ENCODE data around the gene BRD2.

The BRD2 gene

DNA sequence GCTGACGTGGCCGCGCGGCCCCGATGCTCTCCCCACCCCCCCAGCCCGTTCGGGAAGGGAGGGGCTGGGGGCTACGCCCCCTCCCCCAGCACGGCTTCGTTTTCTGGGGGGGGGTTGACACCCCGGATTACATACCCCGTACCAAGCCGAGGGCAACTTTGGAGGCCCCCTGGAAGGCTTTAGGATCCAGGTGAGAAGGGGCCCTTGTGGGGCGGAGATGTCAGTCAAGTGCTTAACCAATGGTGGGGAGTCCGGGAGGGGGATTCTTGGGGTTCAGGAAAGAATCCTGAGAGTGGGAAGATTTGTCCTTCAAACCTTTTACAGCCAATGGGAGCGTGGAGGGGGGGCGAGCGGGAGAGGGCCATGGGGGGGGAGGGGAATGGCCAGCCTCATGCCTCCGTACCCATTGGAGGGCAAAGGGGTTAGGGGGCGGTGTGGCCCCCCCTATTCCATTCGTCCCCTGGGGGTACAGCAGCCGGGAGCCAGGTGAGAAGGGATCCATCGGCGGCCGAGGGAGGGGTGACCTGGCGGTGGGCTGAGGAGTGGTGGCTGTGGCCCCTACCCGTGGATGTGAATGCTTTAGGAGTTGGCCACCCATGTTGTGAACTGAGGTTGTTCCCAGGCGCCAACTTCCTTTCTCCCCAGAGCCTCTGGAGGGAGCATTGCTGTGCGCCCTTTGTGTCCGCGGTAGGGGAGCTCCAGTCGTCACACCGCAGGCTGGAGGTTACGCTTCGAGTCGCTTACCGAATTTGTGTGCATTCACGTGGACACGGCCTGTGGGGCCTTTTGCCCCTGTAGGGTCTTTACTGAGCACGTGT, 682 bp downstream of the BRD2 start:
- Histone ChIP-seq H3K4me1 (ENCODE audit: insufficient read depth, low read length) (peaks cover 8% of the 10 kb centered on the region), H3K27ac (ENCODE audit: low read length) (peak overlapping the region; percentile 100), H3K36me3 (ENCODE audit: insufficient read depth, low read depth, low read length) (peaks cover 28% of the 10 kb centered on the region), H3K27me3 (ENCODE audit: insufficient read depth, low read length) (no peaks in the 10 kb centered on the region), H3K9me3 (ENCODE audit: insufficient read depth, low read depth, low read length) (no peaks in the 10 kb centered on the region), H3K4me3 (ENCODE audit: low read length) (peak overlapping the region; percentile 85), H3K9ac (ENCODE audit: low read depth, low read length) (peak overlapping the region; percentile 99)

GRCh38 chr6:32969685-32970412, 1.5 kb downstream of the BRD2 start:
- Histone ChIP-seq H3K4me3 (ENCODE audit: low read length) (peak overlapping the region; percentile 85), H3K9ac (ENCODE audit: low read depth, low read length) (peak overlapping the region; percentile 99), H3K27me3 (ENCODE audit: insufficient read depth, low read length) (no peaks in the 10 kb centered on the region), H3K27ac (ENCODE audit: low read length) (peak overlapping the region; percentile 100), H3K4me1 (ENCODE audit: insufficient read depth, low read length) (peaks cover 8% of the 10 kb centered on the region), H3K36me3 (ENCODE audit: insufficient read depth, low read depth, low read length) (peaks cover 35% of the 10 kb centered on the region), H3K9me3 (ENCODE audit: insufficient read depth, low read depth, low read length) (no peaks in the 10 kb centered on the region)

DNA sequence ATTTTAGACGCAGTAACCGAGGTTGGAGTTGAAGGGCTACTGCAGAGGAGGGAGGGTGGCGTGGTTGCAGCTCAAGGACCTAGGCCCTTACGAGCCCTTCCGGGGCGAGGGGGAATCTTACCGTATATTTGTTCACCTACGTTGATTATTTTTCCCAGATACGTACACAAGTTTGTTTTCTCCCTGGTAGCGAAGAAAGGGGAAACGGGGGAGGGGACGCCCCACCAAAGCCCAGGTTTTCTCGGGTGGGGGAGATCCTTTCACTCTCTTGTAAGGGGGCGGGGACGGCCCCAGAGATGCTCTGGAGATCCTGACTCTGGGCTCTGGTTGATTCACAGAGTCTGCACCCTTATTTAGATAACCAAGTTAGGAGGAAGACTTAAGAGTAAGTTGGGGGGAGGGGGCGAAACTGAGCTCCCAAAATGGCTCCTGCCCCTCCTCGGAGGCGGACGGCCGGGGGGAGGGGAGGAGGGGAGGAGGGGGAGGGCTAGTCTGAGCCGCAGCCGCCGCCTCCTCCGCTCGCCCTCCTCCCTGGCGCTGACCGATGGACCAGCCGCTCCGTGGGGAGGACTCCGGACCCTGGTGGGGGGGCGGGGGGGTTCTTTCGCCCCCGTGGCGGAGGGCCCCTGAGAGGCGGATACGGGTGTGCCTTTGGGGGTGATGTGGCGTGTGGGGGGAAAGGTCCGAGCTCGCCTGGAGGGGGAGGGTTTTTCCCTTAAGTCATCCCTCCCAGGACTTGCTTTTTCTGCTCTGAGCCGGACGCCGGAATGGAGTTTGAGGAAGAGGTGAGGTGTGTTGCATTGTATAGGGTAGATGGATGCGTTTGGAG, 2.2 kb downstream of the BRD2 start:
- Histone ChIP-seq H3K9me3 (ENCODE audit: insufficient read depth, low read depth, low read length) (no peaks in the 10 kb centered on the region), H3K9ac (ENCODE audit: low read depth, low read length) (peak overlapping the region; percentile 99), H3K4me3 (ENCODE audit: low read length) (peak overlapping the region; percentile 85), H3K4me1 (ENCODE audit: insufficient read depth, low read length) (peaks cover 8% of the 10 kb centered on the region), H3K36me3 (ENCODE audit: insufficient read depth, low read depth, low read length) (peaks cover 43% of the 10 kb centered on the region), H3K27me3 (ENCODE audit: insufficient read depth, low read length) (no peaks in the 10 kb centered on the region), H3K27ac (ENCODE audit: low read length) (peak overlapping the region; percentile 100)

DNA sequence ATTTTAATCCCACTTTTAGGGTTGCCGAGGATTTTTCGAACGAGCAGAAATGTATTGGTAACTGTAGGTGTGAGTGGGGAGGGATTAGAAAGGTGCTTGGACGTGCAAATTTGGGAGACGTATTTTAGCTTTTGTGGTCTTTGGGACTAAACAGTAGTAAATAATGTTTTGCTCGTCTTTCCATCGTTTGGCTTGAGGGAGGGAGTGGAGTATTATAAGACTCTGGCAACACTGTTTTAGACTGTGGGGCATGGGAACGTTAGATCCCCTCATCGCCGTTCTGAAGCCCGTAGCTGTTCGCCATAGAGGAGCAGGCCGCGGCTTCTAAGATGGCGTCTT, 2.8 kb downstream of the BRD2 start:
- Histone ChIP-seq H3K9ac (ENCODE audit: low read depth, low read length) (peak overlapping the region; percentile 99), H3K9me3 (ENCODE audit: insufficient read depth, low read depth, low read length) (no peaks in the 10 kb centered on the region), H3K27ac (ENCODE audit: low read length) (peak overlapping the region; percentile 92), H3K4me1 (ENCODE audit: insufficient read depth, low read length) (peaks cover 8% of the 10 kb centered on the region), H3K27me3 (ENCODE audit: insufficient read depth, low read length) (no peaks in the 10 kb centered on the region), H3K36me3 (ENCODE audit: insufficient read depth, low read depth, low read length) (peaks cover 49% of the 10 kb centered on the region), H3K4me3 (ENCODE audit: low read length) (peak overlapping the region; percentile 85)

- H3K4me1 ChIP-seq (ENCODE audit: insufficient read depth, low read length) = peaks cover 6% of the 10 kb centered on the region
These were observed 3.4 kb downstream of the BRD2 start for GRCh38 chr6:32971581-32972352.

GRCh38 chr6:32972353-32973143, 4.2 kb downstream of the BRD2 start:
- H3K36me3 ChIP-seq (ENCODE audit: insufficient read depth, low read depth, low read length) = peaks cover 62% of the 10 kb centered on the region
- H3K9ac ChIP-seq (ENCODE audit: low read depth, low read length) = peak overlapping the region; percentile 91
- no peaks in the 10 kb centered on the region for H3K9me3 ChIP-seq (ENCODE audit: insufficient read depth, low read depth, low read length)
- no peaks in the 10 kb centered on the region for H3K27me3 ChIP-seq (ENCODE audit: insufficient read depth, low read length)
- no peaks in the 10 kb centered on the region; the same call in 1 of the 2 replicates for H3K4me1 ChIP-seq (ENCODE audit: insufficient read depth, low read length)
- H3K27ac ChIP-seq (ENCODE audit: low read length) = no peak overlapping the region
- peak overlapping the region; percentile 85 for H3K4me3 ChIP-seq (ENCODE audit: low read length)

More at GRCh38 chr6:32971581-32972352, 3.4 kb downstream of the BRD2 start:
- peak overlapping the region; percentile 85 for H3K4me3 ChIP-seq (ENCODE audit: low read length)
- H3K27ac ChIP-seq (ENCODE audit: low read length) = peak overlapping the region; percentile 92
- H3K9me3 ChIP-seq (ENCODE audit: insufficient read depth, low read depth, low read length) = no peaks in the 10 kb centered on the region
- peaks cover 55% of the 10 kb centered on the region for H3K36me3 ChIP-seq (ENCODE audit: insufficient read depth, low read depth, low read length)
- peak overlapping the region; percentile 99 for H3K9ac ChIP-seq (ENCODE audit: low read depth, low read length)
- H3K27me3 ChIP-seq (ENCODE audit: insufficient read depth, low read length) = no peaks in the 10 kb centered on the region

GRCh38 chr6:32973144-32974015, 5.0 kb downstream of the BRD2 start:
- Histone ChIP-seq H3K27me3 (ENCODE audit: insufficient read depth, low read length) (no peaks in the 10 kb centered on the region), H3K4me3 (ENCODE audit: low read length) (peak overlapping the region; percentile 85), H3K9ac (ENCODE audit: low read depth, low read length) (peak overlapping the region; percentile 91), H3K36me3 (ENCODE audit: insufficient read depth, low read depth, low read length) (peaks cover 71% of the 10 kb centered on the region), H3K27ac (ENCODE audit: low read length) (no peak overlapping the region), H3K4me1 (ENCODE audit: insufficient read depth, low read length) (no peaks in the 10 kb centered on the region; the same call in 1 of the 2 replicates), H3K9me3 (ENCODE audit: insufficient read depth, low read depth, low read length) (no peaks in the 10 kb centered on the region)

DNA sequence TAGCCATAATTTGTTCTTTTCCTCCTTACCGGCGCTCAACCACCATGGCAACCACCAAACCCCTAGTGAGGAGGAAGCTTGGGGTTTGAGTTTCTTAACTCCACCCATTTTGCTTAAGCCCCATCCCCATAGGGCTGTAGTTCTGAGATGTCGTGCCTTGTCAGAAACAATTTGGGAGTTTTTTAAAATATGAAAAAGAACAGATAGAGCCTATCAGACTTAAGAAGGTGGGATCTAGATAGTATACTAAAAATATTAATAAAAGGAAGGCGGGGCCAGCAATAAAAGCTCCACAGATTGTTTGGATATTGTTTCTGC, 5.6 kb downstream of the BRD2 start:
- H3K27ac ChIP-seq (ENCODE audit: low read length) = no peak overlapping the region
- peak overlapping the region; percentile 91 for H3K9ac ChIP-seq (ENCODE audit: low read depth, low read length)
- peaks cover 77% of the 10 kb centered on the region for H3K36me3 ChIP-seq (ENCODE audit: insufficient read depth, low read depth, low read length)
- H3K4me3 ChIP-seq (ENCODE audit: low read length) = peak overlapping the region; percentile 85
- no peaks in the 10 kb centered on the region; the same call in 1 of the 2 replicates for H3K4me1 ChIP-seq (ENCODE audit: insufficient read depth, low read length)
- no peaks in the 10 kb centered on the region for H3K9me3 ChIP-seq (ENCODE audit: insufficient read depth, low read depth, low read length)
- no peaks in the 10 kb centered on the region for H3K27me3 ChIP-seq (ENCODE audit: insufficient read depth, low read length)

- no peaks in the 10 kb centered on the region for H3K27me3 ChIP-seq (ENCODE audit: insufficient read depth, low read length)
- peaks cover 81% of the 10 kb centered on the region for H3K36me3 ChIP-seq (ENCODE audit: insufficient read depth, low read depth, low read length)
- H3K4me1 ChIP-seq (ENCODE audit: insufficient read depth, low read length) = no peaks in the 10 kb centered on the region; the same call in 1 of the 2 replicates
- H3K9ac ChIP-seq (ENCODE audit: low read depth, low read length) = peak overlapping the region; percentile 91
- no peak overlapping the region for H3K27ac ChIP-seq (ENCODE audit: low read length)
- H3K4me3 ChIP-seq (ENCODE audit: low read length) = peak overlapping the region; percentile 85
- H3K9me3 ChIP-seq (ENCODE audit: insufficient read depth, low read depth, low read length) = no peaks in the 10 kb centered on the region
These were observed 6.3 kb downstream of the BRD2 start for GRCh38 chr6:32974541-32975308.

Data from iPS-20b (cell line).